RWPE2 (cell line): ENCODE results near the gene GRM8.
"Not testable (repeated sequence)": the region's sequence is repeated elsewhere in the genome, so short reads cannot be mapped to it uniquely, and the experiment has no call there.

ENCODE experiments used
- ATAC-seq: fragments of 200-7000 bp; cut with Tn5 transposase; 3 replicates; pipeline ENCODE4 v1.9.1; 2021; ENCODE audit warnings: low read depth
- DNase-seq: peaks from one replicate; pipeline ENCODE4 v3.0.0-alpha.2; 2020; ENCODE audit warnings: low spot score
- H3K27ac ChIP-seq: fragments of 450-650 bp; 2 replicates; pipeline ENCODE4 v1.5.1; 2017; ENCODE audit warnings: mild to moderate bottlenecking; ENCODE audit not compliant: poor library complexity, severe bottlenecking
- H3K27me3 ChIP-seq: fragments of 250-450 bp; sonication (Bioruptor Pico); 2 replicates; pipeline ENCODE4 v1.5.1; 2021; ENCODE audit warnings: mild to moderate bottlenecking, moderate library complexity; ENCODE audit not compliant: insufficient read depth, poor library complexity, severe bottlenecking
- H3K36me3 ChIP-seq: fragments of 250-450 bp; sonication (Bioruptor Pico); 2 replicates; pipeline ENCODE4 v1.5.1; 2020; ENCODE audit warnings: low read depth, mild to moderate bottlenecking, moderate library complexity
- H3K4me1 ChIP-seq: fragments of 250-450 bp; sonication (Bioruptor Pico); 2 replicates; pipeline ENCODE4 v1.5.1; 2021; ENCODE audit warnings: mild to moderate bottlenecking, moderate library complexity; ENCODE audit not compliant: insufficient read depth, poor library complexity, severe bottlenecking
- H3K4me3 ChIP-seq: fragments of 250-450 bp; sonication (Bioruptor Pico); 2 replicates; pipeline ENCODE4 v1.5.1; 2021; ENCODE audit warnings: mild to moderate bottlenecking, moderate library complexity; ENCODE audit not compliant: severe bottlenecking
- H3K9me3 ChIP-seq: fragments of 250-450 bp; sonication (Bioruptor Pico); 2 replicates; pipeline ENCODE4 v1.5.1; 2021; ENCODE audit warnings: mild to moderate bottlenecking, moderate library complexity; ENCODE audit not compliant: severe bottlenecking
- CTCF ChIP-seq: fragments of 450-650 bp; IDR thresholded peaks from one replicate; pipeline ENCODE4 v1.5.1; 2017; ENCODE audit warnings: mild to moderate bottlenecking, moderate library complexity; ENCODE audit not compliant: poor library complexity, severe bottlenecking

Gene GRM8

GRCh38 chr7:126907657-126908056, 345.1 kb downstream of the GRM8 start:
- H3K27me3 ChIP-seq, H3K9me3 ChIP-seq, H3K4me1 ChIP-seq, H3K4me3 ChIP-seq, DNase-seq, H3K36me3 ChIP-seq, ATAC-seq, H3K27ac ChIP-seq: not testable (repeated sequence)

DNA sequence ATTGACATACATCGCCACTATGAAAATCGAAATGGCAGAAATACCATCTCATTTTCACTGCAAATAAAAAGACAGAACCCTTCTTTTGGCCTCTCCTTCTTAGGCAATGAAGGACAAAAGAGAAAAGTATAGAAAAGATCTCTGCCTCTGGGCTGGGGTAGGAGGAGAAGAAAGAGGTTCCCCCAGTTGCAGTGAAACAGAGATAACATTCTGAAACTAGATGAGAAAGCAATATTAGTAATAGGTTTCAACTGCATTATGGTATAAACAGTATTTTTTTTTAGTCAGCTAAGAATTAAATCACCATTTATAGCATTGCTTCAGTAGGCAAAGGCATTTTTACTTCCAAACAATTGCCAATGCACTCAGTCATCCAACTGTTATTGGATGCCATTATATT, 347.5 kb downstream of the GRM8 start:
- H3K4me1 ChIP-seq, H3K4me3 ChIP-seq, H3K27ac ChIP-seq, H3K9me3 ChIP-seq, H3K27me3 ChIP-seq, DNase-seq, H3K36me3 ChIP-seq, ATAC-seq: not testable (repeated sequence)

- not testable (repeated sequence) for DNase-seq, ATAC-seq, H3K36me3 ChIP-seq, H3K27ac ChIP-seq, H3K4me3 ChIP-seq, H3K9me3 ChIP-seq, H3K27me3 ChIP-seq, H3K4me1 ChIP-seq
These were observed 351.5 kb downstream of the GRM8 start for GRCh38 chr7:126901041-126901765.

DNA sequence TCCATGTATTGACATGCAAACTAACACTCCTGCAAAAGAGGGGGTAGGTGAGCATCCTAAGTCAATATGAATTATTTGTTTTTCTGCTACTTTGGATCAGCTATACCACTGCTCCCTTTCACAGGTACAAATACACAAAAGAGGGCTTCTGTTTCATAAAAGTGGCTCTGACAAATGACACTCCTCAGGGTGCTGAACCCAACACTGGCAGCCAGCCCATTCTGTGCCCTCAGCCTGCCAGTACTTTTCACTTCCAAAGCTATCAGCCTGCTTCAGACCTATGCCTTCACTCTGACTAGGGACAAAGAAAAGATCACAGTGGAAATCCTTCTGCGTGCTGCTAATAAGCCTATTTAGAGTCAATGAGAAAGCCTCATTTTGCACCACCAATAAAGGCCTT, 364.8 kb downstream of the GRM8 start:
- not testable (repeated sequence) for ATAC-seq, H3K4me1 ChIP-seq, H3K4me3 ChIP-seq, H3K27me3 ChIP-seq, H3K27ac ChIP-seq, H3K9me3 ChIP-seq, DNase-seq, H3K36me3 ChIP-seq

GRCh38 chr7:126887560-126887959, 365.2 kb downstream of the GRM8 start:
- H3K27me3 ChIP-seq, ATAC-seq, H3K9me3 ChIP-seq, H3K4me3 ChIP-seq, H3K36me3 ChIP-seq, DNase-seq, H3K4me1 ChIP-seq, H3K27ac ChIP-seq: not testable (repeated sequence)

GRCh38 chr7:126882730-126883129, 370.0 kb downstream of the GRM8 start:
- H3K36me3 ChIP-seq, H3K9me3 ChIP-seq, H3K27me3 ChIP-seq, H3K4me1 ChIP-seq, H3K27ac ChIP-seq, DNase-seq, H3K4me3 ChIP-seq: not testable (repeated sequence)
- ATAC-seq: peak; percentile 54

- not testable (repeated sequence) for ATAC-seq, H3K27me3 ChIP-seq, H3K9me3 ChIP-seq
These were observed 370.8 kb downstream of the GRM8 start for GRCh38 chr7:126881908-126882307.

GRCh38 chr7:126881315-126881714, 371.4 kb downstream of the GRM8 start:
- Histone ChIP-seq H3K4me1 (no peaks in the 10 kb centered on the region), H3K27ac (no peak overlapping the region), H3K27me3 (no peaks in the 10 kb centered on the region), H3K36me3 (no peaks in the 10 kb centered on the region), H3K4me3 (no peak overlapping the region), H3K9me3 (no peaks in the 10 kb centered on the region)
- no peak for TF ChIP-seq CTCF
- no peak for ATAC-seq
- DNase-seq: no peak

More at GRCh38 chr7:126881908-126882307, 370.8 kb downstream of the GRM8 start:
- H3K4me3 ChIP-seq, H3K4me1 ChIP-seq, H3K27ac ChIP-seq, H3K36me3 ChIP-seq, DNase-seq: not testable (repeated sequence)

GRCh38 chr7:126876536-126876935, 376.2 kb downstream of the GRM8 start:
- not testable (repeated sequence) for H3K36me3 ChIP-seq, ATAC-seq, H3K4me1 ChIP-seq, H3K9me3 ChIP-seq, H3K27ac ChIP-seq, H3K4me3 ChIP-seq, H3K27me3 ChIP-seq, DNase-seq
